Activated CD4-positive, alpha-beta memory T cell treated with anti-CD3 and anti-CD28 coated beads for 36 hours (primary cell): Measurements from ENCODE around the gene ZNF782. TPM values are rescaled to one million over a fixed set of nuclear protein-coding genes. Genes with fewer than 3 reads are reported as not detected.
"Not testable (repeated sequence)": the region's sequence is repeated elsewhere in the genome, so short reads cannot be mapped to it uniquely, and the experiment has no call there.

Source experiments
- CTCF ChIA-PET: fragments of 350-600 bp; sonication (Branson Sonifier 250); formaldehyde crosslinking; loops from one replicate; lab custom pipeline; 2021; ENCODE audit warnings: antibody characterized with exemption, inconsistent platforms; lab: Charles Lee
- POLR2A ChIA-PET: fragments of 350-600 bp; sonication (Branson Sonifier 250); formaldehyde crosslinking; loops from one replicate; lab custom pipeline; 2021; ENCODE audit warnings: antibody characterized with exemption; lab: Charles Lee
- DNase-seq: peaks from one replicate; pipeline ENCODE4 v3.0.0-alpha.2; 2020
- H3K27ac Mint-ChIP-seq: one replicate; pipeline ENCODE4 v1.8.0; 2021; ENCODE audit warnings: mixed read lengths
- H3K27me3 Mint-ChIP-seq: one replicate; pipeline ENCODE4 v1.8.0; 2021; ENCODE audit warnings: mixed read lengths
- H3K36me3 Mint-ChIP-seq: one replicate; pipeline ENCODE4 v1.8.0; 2021; ENCODE audit warnings: mixed read lengths
- H3K4me1 Mint-ChIP-seq: one replicate; pipeline ENCODE4 v1.8.0; 2021; ENCODE audit warnings: low read depth, mixed read lengths
- H3K4me3 Mint-ChIP-seq: one replicate; pipeline ENCODE4 v1.8.0; 2021; ENCODE audit warnings: mild to moderate bottlenecking, mixed read lengths
- H3K9me3 Mint-ChIP-seq: one replicate; pipeline ENCODE4 v1.8.0; 2021; ENCODE audit warnings: mixed read lengths
- intact Hi-C: fragments of 100-400 bp; cut with micrococcal nuclease; formaldehyde crosslinking; loops from one replicate; pipeline ENCODE4 v1.15.1; 2023
- total RNA-seq, 2 experiments: library from RNA; stranded (reverse); gene quantifications; one replicate each; pipeline ENCODE4 v1.2.3, GENCODE V29; 2021

Gene ZNF782
- total RNA-seq = 1 to 10 TPM; 2.8 to 3.2 TPM

DNA sequence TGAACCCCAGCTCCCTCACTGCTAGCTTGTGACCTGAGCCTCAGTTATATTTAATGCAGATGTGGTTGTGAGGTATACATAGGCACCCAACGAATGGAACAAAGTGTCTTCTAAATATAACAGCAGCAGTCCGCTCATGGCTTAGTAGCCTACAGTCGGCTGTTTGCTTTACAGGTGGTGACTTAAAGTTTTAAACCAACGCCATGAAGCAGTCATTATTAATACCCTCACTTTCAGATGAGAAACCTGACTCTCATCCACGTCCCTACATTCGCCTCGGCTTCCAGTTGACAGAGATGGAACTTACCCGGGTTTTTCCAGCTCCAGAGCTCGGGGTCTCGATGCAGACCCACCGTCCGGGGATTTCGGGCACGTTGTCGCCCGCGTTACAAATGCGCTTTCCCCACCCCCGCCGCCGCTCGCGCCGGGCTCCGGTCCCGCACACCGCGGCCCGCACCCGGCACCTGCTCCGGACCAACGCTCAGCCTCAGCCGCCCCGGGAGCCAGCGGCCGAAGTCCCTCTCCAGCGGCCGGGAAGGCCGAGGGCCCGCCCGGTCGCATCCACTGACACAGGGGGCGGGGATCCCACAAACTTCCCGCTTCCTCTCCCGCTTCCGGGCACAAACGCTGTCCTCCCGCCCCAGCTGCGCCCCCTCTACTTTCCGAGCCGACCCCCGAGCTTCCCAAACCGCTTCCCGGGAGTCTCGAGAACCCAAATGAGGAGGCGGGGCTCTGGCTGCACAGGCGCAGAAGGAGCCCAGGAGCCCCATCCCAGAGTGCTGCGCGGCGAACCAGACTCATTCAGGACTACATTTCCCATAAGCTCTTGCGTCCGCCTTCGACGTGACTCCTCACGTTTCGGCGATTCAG lies at the start of gene ZNF782:
TSS of gene ZNF782 (minus strand) at position 734 of the 870 bp plus-strand sequence. CDS start 2,553 bp downstream, outside the sequence.
- Mint-ChIP-seq H3K4me3 (peak within 1 kb of the TSS; percentile 100), H3K36me3 (peaks cover 20% of the 10 kb centered on the region), H3K27ac (peak within 1 kb of the TSS; percentile 95), H3K4me1 (peaks cover 52% of the 10 kb centered on the region), H3K27me3 (peaks cover 5% of the 10 kb centered on the region), H3K9me3 (peaks cover under 1% of the 10 kb centered on the region)
- ChIA-PET CTCF (interaction anchor here (0.5 to 4.7 kb wide), 9 partner anchors 9 to 744 kb away, joined by 3 to 29 read pairs (median 4); no protein-coding TSS in a partner anchor), POLR2A (interaction anchor here (0.7 to 1.5 kb wide), 2 partner anchors 384 to 1090 kb away, joined by 4 read pairs; no protein-coding TSS in a partner anchor)
- DNase-seq = peak; percentile 92
- intact Hi-C loops = loop anchor here (1.0 to 10.0 kb wide), 3 partner anchors 76 to 781 kb away; partner anchors contain the start of genes NCBP1, TSTD2, ZNF367 and ZNF510

DNA sequence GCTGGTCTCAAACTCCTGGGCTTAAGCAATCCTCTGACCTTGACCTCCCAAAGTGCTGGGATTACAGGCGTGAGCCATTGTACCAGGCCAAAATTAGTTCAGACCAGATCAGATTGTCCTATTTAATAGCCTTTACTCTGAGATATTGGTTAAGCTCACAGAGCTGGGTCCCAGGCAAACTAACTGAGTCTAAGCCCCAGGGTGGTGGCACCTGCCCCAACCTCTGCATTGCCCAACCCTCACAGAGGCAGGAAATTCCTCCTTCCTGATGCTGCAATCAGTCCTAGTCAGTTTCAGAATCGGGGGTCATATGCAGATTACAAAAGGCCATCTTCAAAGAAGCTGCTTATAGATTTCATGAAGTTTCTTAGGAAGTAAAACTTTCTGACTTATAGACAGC lies 45.7 kb upstream of the ZNF782 start:
- peaks cover 22% of the 10 kb centered on the region for H3K36me3 Mint-ChIP-seq
- CTCF ChIA-PET, H3K27ac Mint-ChIP-seq, H3K9me3 Mint-ChIP-seq, intact Hi-C loops, POLR2A ChIA-PET, H3K4me3 Mint-ChIP-seq, H3K27me3 Mint-ChIP-seq, H3K4me1 Mint-ChIP-seq, DNase-seq: not testable (repeated sequence)

DNA sequence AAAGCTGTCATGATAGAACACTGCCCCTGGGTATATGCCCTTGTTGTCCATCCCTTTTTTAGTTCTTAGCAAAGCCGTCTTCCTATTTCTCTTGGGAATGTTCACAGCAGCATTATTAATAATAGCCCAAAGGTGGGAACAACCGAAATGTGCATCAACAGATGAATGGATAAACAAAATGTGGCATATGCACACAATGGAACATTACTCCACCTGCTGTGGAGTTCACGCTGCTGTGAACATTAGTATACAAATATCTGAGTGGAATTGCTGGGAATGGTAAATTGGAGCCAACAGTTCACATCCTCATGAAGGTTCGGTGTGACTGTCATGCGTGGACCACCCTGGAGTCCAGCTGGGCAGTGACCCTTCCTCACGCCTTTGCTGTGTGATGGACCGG lies 37.8 kb upstream of the ZNF782 start:
- ChIA-PET POLR2A (no interaction called here), CTCF (no interaction called here)
- peaks cover 6% of the 10 kb centered on the region for H3K9me3 Mint-ChIP-seq
- H3K27ac Mint-ChIP-seq = no peak overlapping the region
- H3K4me3 Mint-ChIP-seq = no peak overlapping the region
- intact Hi-C loops = no loop called here
- no peak for DNase-seq
- H3K27me3 Mint-ChIP-seq = no peaks in the 10 kb centered on the region
- no peaks in the 10 kb centered on the region for H3K4me1 Mint-ChIP-seq
- peaks cover 49% of the 10 kb centered on the region for H3K36me3 Mint-ChIP-seq

DNA sequence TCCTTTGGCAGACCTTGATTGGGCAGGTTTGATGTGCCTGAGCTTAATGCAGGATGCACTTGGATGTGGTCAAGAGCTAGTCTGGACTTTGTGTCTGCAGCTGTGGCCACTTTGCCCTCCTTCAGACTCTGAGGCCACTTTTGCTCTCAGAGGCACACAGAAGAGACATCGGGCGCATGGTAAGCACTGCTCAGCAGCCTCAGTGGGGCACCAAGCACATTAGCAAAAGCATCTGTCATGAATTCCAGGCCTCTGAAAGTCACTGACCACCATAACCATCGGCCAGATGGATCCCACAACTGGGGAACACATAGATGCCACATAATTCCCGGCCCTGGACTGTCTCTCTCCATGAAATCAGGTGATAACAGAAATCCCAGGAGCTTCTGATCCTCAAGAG lies 34.3 kb upstream of the ZNF782 start:
- H3K4me1 Mint-ChIP-seq = no peaks in the 10 kb centered on the region
- H3K27me3 Mint-ChIP-seq = no peaks in the 10 kb centered on the region
- peaks cover 24% of the 10 kb centered on the region for H3K36me3 Mint-ChIP-seq
- H3K9me3 Mint-ChIP-seq = no peaks in the 10 kb centered on the region
- POLR2A ChIA-PET = no interaction called here
- CTCF ChIA-PET = no interaction called here
- H3K4me3 Mint-ChIP-seq = no peak overlapping the region
- DNase-seq = no peak
- H3K27ac Mint-ChIP-seq = no peak overlapping the region
- intact Hi-C loops = no loop called here

DNA sequence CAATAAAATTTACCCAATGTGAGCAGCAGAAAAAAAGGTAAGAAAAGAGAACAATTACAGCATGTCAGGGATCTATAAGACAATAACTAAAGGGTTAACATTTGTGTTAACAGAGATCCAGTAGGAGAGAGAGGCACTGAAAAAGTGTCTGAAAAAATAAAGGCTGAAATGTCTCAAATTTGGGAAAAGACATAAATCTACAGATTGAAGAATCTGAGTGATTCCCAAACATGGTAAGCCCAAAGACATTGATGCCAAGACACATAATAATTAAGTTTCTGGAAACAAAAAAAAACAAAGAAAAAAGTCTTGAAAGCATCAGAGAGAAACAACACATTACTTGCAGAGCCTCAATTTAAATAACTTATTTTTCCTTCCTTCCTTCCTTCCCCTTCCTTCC lies 31.1 kb upstream of the ZNF782 start:
- ChIA-PET POLR2A (interaction anchor here (0.6 kb wide), 1 partner anchor 11 kb away, joined by 3 read pairs; no protein-coding TSS in a partner anchor), CTCF (no interaction called here)
- H3K36me3 Mint-ChIP-seq = peaks cover 16% of the 10 kb centered on the region
- DNase-seq = no peak
- no peak overlapping the region for H3K4me3 Mint-ChIP-seq
- no peaks in the 10 kb centered on the region for H3K27me3 Mint-ChIP-seq
- H3K9me3 Mint-ChIP-seq = no peaks in the 10 kb centered on the region
- H3K4me1 Mint-ChIP-seq = no peaks in the 10 kb centered on the region
- no peak overlapping the region for H3K27ac Mint-ChIP-seq
- intact Hi-C loops = no loop called here

DNA sequence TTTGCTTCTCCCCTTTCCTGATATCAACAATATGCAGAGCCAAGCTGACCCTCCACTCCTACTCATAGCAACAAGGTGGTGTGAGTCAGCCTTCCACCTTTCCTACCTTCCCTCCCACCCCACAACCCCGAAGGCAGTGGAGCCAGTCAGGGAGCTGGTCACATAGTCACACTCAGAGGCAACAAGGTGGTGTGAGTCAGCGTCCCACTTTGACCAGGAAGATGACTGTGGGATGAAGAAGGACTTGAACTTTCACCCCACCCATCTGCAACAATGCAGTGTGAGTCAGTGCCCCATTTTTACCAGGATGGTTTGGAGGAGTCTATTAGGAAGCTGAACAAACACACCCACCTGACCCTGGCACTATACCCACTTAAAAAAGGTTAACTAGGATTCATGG lies 30.1 kb upstream of the ZNF782 start:
- H3K9me3 Mint-ChIP-seq = no peaks in the 10 kb centered on the region
- peaks cover 9% of the 10 kb centered on the region for H3K36me3 Mint-ChIP-seq
- intact Hi-C loops = no loop called here
- H3K4me1 Mint-ChIP-seq = no peaks in the 10 kb centered on the region
- no peak overlapping the region for H3K4me3 Mint-ChIP-seq
- H3K27ac Mint-ChIP-seq = no peak overlapping the region
- peak; percentile 36 for DNase-seq
- ChIA-PET POLR2A (no interaction called here), CTCF (interaction anchor here (1.2 kb wide), 1 partner anchor 27 kb away, joined by 5 read pairs; no protein-coding TSS in a partner anchor)
- peaks cover 2% of the 10 kb centered on the region for H3K27me3 Mint-ChIP-seq

DNA sequence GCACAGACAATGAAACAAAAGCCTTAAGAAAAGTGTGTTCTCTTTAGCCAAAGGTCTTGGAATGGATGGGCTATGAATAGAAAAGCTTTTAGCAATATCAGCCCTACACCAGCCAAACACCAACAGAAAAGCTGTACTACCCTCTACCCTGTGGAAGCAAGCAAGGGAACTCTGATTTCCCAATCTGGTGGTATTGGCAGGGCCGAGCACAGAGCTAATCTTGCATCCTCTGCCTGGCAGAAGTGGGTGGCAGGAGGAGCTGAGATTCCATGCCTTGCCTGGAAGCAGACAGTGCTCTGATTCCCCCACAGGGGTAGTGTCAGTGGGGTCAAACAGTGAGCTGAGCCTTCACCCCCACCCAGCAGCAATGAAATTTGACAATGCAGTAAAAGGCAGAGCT lies 29.6 kb upstream of the ZNF782 start:
- DNase-seq = no peak
- H3K4me3 Mint-ChIP-seq = no peak overlapping the region
- peaks cover 5% of the 10 kb centered on the region for H3K27me3 Mint-ChIP-seq
- H3K9me3 Mint-ChIP-seq = no peaks in the 10 kb centered on the region
- peaks cover 9% of the 10 kb centered on the region for H3K36me3 Mint-ChIP-seq
- ChIA-PET CTCF (interaction anchor here (1.2 kb wide), 1 partner anchor 26 kb away, joined by 5 read pairs; no protein-coding TSS in a partner anchor), POLR2A (no interaction called here)
- H3K27ac Mint-ChIP-seq = no peak overlapping the region
- intact Hi-C loops = no loop called here
- no peaks in the 10 kb centered on the region for H3K4me1 Mint-ChIP-seq

DNA sequence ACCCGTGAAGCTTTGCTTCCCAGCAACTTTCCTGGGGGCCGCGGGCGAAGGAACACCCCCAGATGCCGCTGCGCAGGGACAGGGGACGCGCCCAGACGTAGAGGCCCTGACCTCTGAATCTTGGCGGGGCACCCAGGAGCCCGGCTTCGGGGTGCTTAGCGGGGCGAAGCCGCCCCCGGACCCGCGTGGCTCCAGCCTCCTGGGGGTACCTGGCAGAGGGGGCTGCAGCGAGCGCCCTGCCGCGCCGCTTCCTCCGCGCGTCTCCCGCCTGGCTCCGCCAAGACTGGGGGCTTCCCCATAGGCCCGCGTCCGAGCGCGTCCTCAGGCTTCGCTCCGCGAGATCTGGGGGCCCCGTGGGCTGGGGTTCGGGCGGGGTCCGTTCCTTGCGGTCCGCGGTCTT lies 23.0 kb upstream of the ZNF782 start:
- DNase-seq = no peak
- H3K4me3 Mint-ChIP-seq = no peak overlapping the region
- peaks cover 5% of the 10 kb centered on the region for H3K36me3 Mint-ChIP-seq
- H3K27ac Mint-ChIP-seq = no peak overlapping the region
- intact Hi-C loops = no loop called here
- CTCF ChIA-PET = no interaction called here
- H3K9me3 Mint-ChIP-seq = no peaks in the 10 kb centered on the region
- H3K27me3 Mint-ChIP-seq = peaks cover 33% of the 10 kb centered on the region
- H3K4me1 Mint-ChIP-seq = peaks cover 27% of the 10 kb centered on the region
- POLR2A ChIA-PET = no interaction called here

DNA sequence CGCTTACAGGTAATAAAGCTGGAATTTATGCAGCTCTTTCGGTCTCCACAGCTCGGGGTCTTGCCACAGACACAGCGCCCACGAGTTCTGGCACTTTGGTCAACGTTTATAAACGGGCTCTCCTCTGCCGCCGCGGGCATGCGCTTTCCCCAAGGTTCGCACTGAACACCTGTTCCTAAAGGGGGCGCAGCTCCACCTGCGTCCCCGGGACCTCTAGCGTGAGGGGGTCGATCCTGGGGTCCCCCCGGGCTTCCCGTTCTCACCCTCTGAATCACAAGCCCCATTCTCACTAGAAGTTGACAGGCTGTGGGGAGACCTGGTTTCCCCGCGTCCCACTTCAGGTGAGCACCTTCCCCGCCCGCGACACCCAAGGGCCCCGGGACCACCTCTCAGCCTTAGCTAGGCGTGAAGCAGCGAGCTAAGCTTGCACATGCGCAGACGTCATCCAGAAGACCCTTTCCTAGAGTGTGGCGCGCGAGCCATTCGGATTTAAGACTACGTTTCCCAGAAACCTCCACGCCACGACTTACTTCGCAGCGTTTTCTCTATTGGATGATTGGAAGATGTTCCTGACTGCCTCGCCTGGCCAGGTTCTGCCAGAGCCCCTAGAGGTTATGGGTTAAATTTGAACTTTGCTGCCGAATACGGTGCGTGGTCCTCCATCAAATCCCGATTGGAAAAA lies 21.3 kb upstream of the ZNF782 start:
- peak overlapping the region; percentile 77 for H3K4me3 Mint-ChIP-seq
- H3K9me3 Mint-ChIP-seq = no peaks in the 10 kb centered on the region
- peak overlapping the region; percentile 82 for H3K27ac Mint-ChIP-seq
- H3K27me3 Mint-ChIP-seq = peaks cover 33% of the 10 kb centered on the region
- POLR2A ChIA-PET = no interaction called here
- CTCF ChIA-PET = interaction anchor here (0.7 to 1.4 kb wide), 4 partner anchors 19 to 24 kb away, joined by 3 to 13 read pairs (median 4); partner anchors contain the start of gene ZNF782
- DNase-seq = peak; percentile 62
- H3K4me1 Mint-ChIP-seq = peaks cover 27% of the 10 kb centered on the region
- intact Hi-C loops = loop anchor here (2.0 kb wide), 1 partner anchor 19 kb away; no protein-coding TSS in a partner anchor
- H3K36me3 Mint-ChIP-seq = peaks cover 5% of the 10 kb centered on the region

DNA sequence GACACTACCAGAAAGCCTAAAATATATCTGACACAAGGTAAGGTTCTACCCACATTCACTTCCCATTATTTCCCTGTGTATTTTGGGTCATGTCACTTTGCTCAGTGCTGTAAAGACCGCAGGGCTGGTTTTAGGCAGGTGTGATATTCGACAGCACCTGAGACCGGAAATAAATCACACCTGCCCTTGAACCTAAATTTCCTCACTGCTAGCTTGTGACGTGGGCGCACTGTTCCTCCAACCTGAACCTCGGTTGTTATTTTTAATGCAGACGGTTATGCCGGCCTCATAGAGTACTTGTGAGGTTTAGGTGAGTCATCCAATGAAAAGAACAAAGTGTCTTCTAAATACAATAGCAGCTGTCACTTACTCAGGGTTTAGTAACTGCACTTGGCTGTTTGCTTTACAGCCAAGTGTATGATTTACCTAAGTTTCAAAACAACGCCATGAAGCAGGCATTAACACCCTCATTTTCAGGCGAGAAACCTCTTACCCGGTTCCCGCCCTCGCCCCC lies 20.7 kb upstream of the ZNF782 start:
- peaks cover 27% of the 10 kb centered on the region for H3K4me1 Mint-ChIP-seq
- intact Hi-C loops = loop anchor here (2.0 kb wide), 1 partner anchor 18 kb away; no protein-coding TSS in a partner anchor
- peak overlapping the region; percentile 82 for H3K27ac Mint-ChIP-seq
- peaks cover 33% of the 10 kb centered on the region for H3K27me3 Mint-ChIP-seq
- no peaks in the 10 kb centered on the region for H3K9me3 Mint-ChIP-seq
- ChIA-PET CTCF (interaction anchor here (0.7 to 1.4 kb wide), 4 partner anchors 18 to 24 kb away, joined by 3 to 13 read pairs (median 4); partner anchors contain the start of gene ZNF782), POLR2A (interaction anchor here (0.6 kb wide), 1 partner anchor 11 kb away, joined by 3 read pairs; no protein-coding TSS in a partner anchor)
- H3K36me3 Mint-ChIP-seq = peaks cover 5% of the 10 kb centered on the region
- peak; percentile 63 for DNase-seq
- H3K4me3 Mint-ChIP-seq = peak overlapping the region; percentile 77

DNA sequence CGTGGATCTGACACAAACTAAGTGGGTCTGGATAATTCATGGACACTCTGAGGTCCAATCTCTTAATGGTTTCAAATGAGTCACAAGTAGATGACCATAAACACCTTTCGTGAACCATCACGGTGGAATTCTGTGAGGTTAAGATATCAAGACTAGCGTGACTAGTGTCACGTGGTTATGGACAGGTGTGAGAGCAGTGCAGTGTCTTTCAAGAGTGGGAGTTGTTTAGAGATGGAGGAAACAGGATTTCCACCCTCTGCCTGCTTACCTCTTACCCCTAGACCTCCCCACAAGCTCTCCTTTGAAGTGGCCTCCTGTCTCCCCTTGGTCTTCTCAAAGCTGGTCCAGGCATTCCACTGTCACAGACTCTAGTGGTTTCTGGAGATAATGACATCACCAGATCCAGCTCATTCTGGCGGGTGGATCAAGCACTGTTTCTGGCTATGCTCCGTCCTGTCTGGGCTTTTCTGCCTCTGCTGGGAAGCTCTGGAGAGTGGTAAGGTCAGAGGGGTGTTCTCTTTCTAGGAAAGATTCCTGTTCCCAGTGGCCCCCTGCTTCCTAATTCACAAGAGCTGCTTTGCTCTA lies 20.0 kb upstream of the ZNF782 start:
- H3K36me3 Mint-ChIP-seq = peaks cover 5% of the 10 kb centered on the region
- H3K27ac Mint-ChIP-seq = no peak overlapping the region
- ChIA-PET CTCF (interaction anchor here (1.4 kb wide), 1 partner anchor 17 kb away, joined by 13 read pairs; no protein-coding TSS in a partner anchor), POLR2A (interaction anchor here (0.6 kb wide), 1 partner anchor 11 kb away, joined by 3 read pairs; no protein-coding TSS in a partner anchor)
- H3K4me1 Mint-ChIP-seq = peaks cover 27% of the 10 kb centered on the region
- H3K9me3 Mint-ChIP-seq = no peaks in the 10 kb centered on the region
- intact Hi-C loops = loop anchor here (2.0 kb wide), 1 partner anchor 17 kb away; no protein-coding TSS in a partner anchor
- peaks cover 30% of the 10 kb centered on the region for H3K27me3 Mint-ChIP-seq
- H3K4me3 Mint-ChIP-seq = no peak overlapping the region
- DNase-seq = no peak
